DND-41 (cell line): ENCODE data around the gene FREM1.

ENCODE experiments used
- EZH2 ChIP-seq: IDR thresholded peaks from 3 replicates; pipeline ENCODE4 v1.6.1; 2012; ENCODE audit warnings: borderline replicate concordance, low read depth, mild to moderate bottlenecking, moderate library complexity, low read length, inconsistent platforms; ENCODE audit not compliant: severe bottlenecking
- TF ChIP-seq, protein P1 (sequence below): IDR thresholded peaks from 2 replicates; pipeline ENCODE4 v1.5.1; 2012; ENCODE audit warnings: borderline replicate concordance, low read length, moderate library complexity, mild to moderate bottlenecking; ENCODE audit not compliant: poor library complexity, severe bottlenecking; ENCODE audit errors: extremely low read depth

- TF ChIP-seq, protein P1, sequence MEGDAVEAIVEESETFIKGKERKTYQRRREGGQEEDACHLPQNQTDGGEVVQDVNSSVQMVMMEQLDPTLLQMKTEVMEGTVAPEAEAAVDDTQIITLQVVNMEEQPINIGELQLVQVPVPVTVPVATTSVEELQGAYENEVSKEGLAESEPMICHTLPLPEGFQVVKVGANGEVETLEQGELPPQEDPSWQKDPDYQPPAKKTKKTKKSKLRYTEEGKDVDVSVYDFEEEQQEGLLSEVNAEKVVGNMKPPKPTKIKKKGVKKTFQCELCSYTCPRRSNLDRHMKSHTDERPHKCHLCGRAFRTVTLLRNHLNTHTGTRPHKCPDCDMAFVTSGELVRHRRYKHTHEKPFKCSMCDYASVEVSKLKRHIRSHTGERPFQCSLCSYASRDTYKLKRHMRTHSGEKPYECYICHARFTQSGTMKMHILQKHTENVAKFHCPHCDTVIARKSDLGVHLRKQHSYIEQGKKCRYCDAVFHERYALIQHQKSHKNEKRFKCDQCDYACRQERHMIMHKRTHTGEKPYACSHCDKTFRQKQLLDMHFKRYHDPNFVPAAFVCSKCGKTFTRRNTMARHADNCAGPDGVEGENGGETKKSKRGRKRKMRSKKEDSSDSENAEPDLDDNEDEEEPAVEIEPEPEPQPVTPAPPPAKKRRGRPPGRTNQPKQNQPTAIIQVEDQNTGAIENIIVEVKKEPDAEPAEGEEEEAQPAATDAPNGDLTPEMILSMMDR: peak; percentile 14
- TF ChIP-seq EZH2: no peak
Measured at GRCh38 chr9:14769230-14769571, 141.0 kb downstream of the FREM1 start.
